ENCODE results near the gene HOXC10.

Gene HOXC10

GRCh38 chr12:53983568-53983949, 1.4 kb upstream of the HOXC10 start:
- no peak for TF ChIP-seq CTCF (IDR thresholded peaks at IDR 0.05; ENCODE audit: low read depth, low read length)
- DNase-seq (ENCODE audit: low read depth in 2 of 2): no peak
- no peak overlapping the region for H3K4me3 ChIP-seq (replicated peaks in 1 of 2; ENCODE audit: low read depth in 2 of 2, low read length in 2 of 2)

DNA sequence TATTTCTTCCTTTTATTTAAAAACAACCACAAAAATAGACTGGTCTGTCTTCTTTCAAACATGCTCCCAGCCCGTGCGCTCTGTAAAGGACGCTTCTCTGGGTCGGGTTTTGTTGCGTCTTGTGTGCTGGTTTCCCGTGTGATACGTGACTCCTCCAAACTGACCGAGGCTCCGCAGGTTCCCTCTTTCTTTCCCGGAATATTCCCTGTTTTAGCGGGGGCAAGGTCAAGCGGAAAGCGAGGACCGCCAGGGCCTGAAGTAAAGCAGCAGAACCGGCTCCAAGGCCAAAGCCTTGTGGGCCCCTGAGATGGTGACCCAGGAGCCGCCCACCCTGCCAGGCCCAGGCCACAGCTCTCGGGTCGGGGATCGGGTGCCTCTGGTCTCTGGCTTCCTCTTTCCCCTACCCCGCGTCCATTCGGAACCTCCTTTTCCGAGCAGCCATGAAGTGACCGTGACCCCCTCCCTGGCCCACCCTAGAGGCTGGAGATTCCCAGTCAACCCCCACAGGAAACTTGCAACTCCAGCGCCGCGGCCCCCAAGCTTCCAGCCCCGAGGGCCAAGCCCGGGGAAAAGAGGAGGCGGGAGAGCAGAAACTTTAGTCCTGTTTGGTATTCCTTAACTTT, 885 bp upstream of the HOXC10 start:
- TF ChIP-seq CTCF (IDR thresholded peaks at IDR 0.05; ENCODE audit: low read depth, low read length): no peak

GRCh38 chr12:53985692-53985993, 697 bp downstream of the HOXC10 start:
- DNase-seq (ENCODE audit: low read depth in 2 of 2): no peak
- TF ChIP-seq CTCF (IDR thresholded peaks at IDR 0.05; ENCODE audit: low read depth, low read length): no peak
- H3K4me3 ChIP-seq (replicated peaks in 1 of 2; ENCODE audit: low read depth in 2 of 2, low read length in 2 of 2): no peak overlapping the region

More for the DNA sequence above, 885 bp upstream of the HOXC10 start:
- H3K4me3 ChIP-seq (replicated peaks in 1 of 2; ENCODE audit: low read depth in 2 of 2, low read length in 2 of 2): no peak overlapping the region
- no peak for DNase-seq (ENCODE audit: low read depth in 2 of 2)

DNA sequence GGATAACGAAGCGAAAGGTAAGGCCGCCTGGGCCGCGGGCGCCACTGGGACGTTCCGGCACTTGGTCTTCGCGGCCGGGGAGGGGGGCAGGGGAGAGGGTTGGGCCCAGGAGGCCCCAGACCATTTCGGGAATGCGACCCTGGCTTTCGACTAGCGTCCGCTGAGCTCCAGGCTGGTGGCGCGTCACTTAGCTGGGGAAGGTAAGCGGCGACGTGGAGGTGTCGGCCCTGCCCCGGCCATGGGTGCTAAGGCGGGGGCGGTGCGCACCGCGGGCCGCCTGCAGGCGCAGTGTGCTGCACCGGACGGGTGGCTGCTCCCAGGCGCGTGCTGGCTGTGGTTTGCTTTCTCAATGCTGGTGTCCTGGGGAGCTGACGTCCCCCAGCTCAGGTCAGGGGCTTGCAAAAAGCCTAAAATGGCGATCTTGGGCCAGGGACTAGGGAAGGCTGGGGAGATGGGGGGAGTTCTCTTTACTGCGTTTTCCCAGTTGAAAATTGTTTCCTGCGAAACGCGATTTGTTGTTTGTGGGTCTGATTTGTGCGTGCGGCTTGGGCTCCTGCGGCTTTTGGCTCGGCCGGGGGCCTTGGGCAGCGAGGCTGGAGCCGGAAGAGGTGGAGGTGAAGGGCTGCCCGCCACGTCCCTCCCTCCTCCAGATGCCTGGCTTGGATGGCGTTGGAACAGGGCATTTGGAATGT, 1.2 kb downstream of the HOXC10 start:
- no peak overlapping the region for H3K4me3 ChIP-seq (replicated peaks in 1 of 2; ENCODE audit: low read depth in 2 of 2, low read length in 2 of 2)
- DNase-seq (ENCODE audit: low read depth in 2 of 2): no peak
- no peak for TF ChIP-seq CTCF (IDR thresholded peaks at IDR 0.05; ENCODE audit: low read depth, low read length)

DNA sequence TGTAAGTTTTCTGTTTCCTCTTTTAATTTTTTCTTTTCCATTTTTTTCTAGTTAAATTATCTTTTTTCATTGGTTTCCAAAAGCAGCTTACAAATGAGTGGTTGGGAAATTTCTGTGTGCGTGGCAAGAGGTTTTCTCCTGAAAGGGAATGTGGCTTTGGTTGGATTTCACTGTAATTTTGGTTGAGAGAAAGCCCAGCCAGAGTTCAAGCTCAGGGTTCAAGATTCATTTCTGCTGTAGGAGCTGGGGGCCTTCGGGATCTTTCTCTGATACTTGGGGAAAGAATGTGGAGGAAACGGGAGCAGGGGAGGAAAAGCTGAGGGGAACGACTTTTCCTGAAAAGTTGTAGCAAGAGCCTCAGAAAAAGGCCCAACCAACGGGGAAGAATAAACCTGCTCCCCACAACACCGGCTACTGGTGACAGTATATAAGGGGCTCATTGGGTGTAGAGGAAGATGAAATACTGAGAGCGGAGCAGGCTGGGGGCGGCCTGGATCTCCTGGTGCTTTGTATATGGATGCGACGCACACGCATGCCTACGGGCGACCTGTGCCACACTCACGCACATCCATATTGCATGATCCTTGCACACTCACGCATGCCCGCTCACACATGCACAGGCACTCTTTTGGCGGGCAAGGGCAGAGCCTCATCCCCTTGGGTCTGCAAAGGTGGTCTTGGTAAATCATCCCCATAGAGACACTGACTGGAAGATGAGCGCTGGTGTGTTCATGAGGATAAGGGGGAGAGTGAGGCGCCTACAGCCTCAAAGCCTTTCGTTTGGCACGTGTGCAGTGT, 1.9 kb downstream of the HOXC10 start:
- no peak overlapping the region for H3K4me3 ChIP-seq (replicated peaks in 1 of 2; ENCODE audit: low read depth in 2 of 2, low read length in 2 of 2)
- TF ChIP-seq CTCF (IDR thresholded peaks at IDR 0.05; ENCODE audit: low read depth, low read length): no peak
- no peak for DNase-seq (ENCODE audit: low read depth in 2 of 2)

DNA sequence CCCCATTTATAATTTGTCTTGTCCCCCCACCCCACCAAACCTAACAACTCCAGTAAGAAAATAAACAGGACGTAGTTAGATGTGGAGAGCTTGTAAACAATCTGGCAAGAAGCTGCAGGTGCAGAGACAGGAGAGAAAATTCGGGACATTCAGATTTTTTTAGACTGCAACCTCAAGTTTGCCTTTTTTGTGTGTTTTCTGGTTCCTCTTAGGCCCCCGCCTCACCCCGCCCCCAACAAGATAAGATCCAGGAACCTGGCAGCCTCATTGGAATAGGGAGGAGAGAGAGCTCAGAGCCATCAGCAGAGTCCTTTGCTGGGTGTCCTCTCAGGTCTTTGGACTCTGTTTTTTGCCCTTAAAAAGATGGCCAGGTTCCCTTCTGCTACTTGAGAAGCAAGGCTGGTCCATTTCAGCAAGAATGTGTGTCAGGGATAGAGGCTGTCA, 2.9 kb downstream of the HOXC10 start:
- DNase-seq (ENCODE audit: low read depth in 2 of 2): no peak
- H3K4me3 ChIP-seq (replicated peaks in 1 of 2; ENCODE audit: low read depth in 2 of 2, low read length in 2 of 2): no peak overlapping the region
- TF ChIP-seq CTCF (IDR thresholded peaks at IDR 0.05; ENCODE audit: low read depth, low read length): no peak

All from cardiac fibroblast (primary cell).